ENCODE measurements around the gene XIRP1.

Gene XIRP1

DNA sequence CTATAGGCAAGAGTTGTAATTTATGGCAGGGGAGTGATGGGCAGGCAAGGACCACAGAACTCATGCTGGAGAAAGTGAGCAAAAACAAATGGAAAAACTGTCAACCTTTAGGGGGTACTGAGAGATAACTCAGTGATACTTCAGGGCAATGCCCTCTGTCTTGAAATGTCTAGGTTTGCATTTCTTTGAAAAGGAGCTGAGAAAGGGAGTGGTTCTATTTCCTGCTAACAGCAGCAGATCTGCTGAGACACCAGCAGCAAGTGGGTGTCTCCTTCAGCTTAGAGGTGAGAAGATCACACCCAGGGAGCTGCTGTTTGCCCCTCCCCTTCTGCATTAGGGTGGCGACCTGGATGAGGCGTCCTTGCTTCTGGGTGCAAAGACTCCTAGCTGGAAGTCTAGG lies 42.3 kb upstream of the XIRP1 start:
- DNase-seq, result peak; percentile 90
- Histone ChIP-seq H3K27me3 (replicated peaks; ENCODE audit: insufficient read depth, low read length) (no peaks in the 10 kb centered on the region), H3K4me1 (ENCODE audit: low read length) (peaks cover 30% of the 10 kb centered on the region), H3K79me2 (ENCODE audit: low read length) (no peaks in the 10 kb centered on the region), H2AFZ (ENCODE audit: low read length) (no peak overlapping the region; the same call in 1 of the 2 replicates), H3K9me3 (replicated peaks; ENCODE audit: insufficient read depth, low read length) (no peaks in the 10 kb centered on the region), H3K4me3 (ENCODE audit: low read length) (0 out of 2 replicates have a peak overlapping the region, but pooled peaks have one; percentile 1), H3K9me2 (replicated peaks; ENCODE audit: insufficient read depth, low read length) (no peaks in the 10 kb centered on the region), H3F3A (ENCODE audit: insufficient read depth, low read length) (peaks cover 5% of the 10 kb centered on the region), H3K4me2 (ENCODE audit: low read depth, low read length) (peak overlapping the region; percentile 69), H3K36me3 (replicated peaks; ENCODE audit: insufficient read depth, low read length) (no peaks in the 10 kb centered on the region), H3K9ac (ENCODE audit: low read length) (no peak overlapping the region), H3K27ac (ENCODE audit: low read length) (peak overlapping the region; percentile 50; the same call in 1 of the 2 replicates), H4K20me1 (ENCODE audit: insufficient read depth, low read length) (no peaks in the 10 kb centered on the region)
- no peak for TF ChIP-seq EZH2phosphoT487 (IDR thresholded peaks at IDR 0.05; ENCODE audit: low read length)
- TF ChIP-seq, protein P1, sequence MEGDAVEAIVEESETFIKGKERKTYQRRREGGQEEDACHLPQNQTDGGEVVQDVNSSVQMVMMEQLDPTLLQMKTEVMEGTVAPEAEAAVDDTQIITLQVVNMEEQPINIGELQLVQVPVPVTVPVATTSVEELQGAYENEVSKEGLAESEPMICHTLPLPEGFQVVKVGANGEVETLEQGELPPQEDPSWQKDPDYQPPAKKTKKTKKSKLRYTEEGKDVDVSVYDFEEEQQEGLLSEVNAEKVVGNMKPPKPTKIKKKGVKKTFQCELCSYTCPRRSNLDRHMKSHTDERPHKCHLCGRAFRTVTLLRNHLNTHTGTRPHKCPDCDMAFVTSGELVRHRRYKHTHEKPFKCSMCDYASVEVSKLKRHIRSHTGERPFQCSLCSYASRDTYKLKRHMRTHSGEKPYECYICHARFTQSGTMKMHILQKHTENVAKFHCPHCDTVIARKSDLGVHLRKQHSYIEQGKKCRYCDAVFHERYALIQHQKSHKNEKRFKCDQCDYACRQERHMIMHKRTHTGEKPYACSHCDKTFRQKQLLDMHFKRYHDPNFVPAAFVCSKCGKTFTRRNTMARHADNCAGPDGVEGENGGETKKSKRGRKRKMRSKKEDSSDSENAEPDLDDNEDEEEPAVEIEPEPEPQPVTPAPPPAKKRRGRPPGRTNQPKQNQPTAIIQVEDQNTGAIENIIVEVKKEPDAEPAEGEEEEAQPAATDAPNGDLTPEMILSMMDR (IDR thresholded peaks at IDR 0.05; ENCODE audit: low read length), result no peak
- TF ChIP-seq EZH2 (optimal IDR thresholded peaks at IDR 0.05; ENCODE audit: low read depth, low read length), result no peak

DNA sequence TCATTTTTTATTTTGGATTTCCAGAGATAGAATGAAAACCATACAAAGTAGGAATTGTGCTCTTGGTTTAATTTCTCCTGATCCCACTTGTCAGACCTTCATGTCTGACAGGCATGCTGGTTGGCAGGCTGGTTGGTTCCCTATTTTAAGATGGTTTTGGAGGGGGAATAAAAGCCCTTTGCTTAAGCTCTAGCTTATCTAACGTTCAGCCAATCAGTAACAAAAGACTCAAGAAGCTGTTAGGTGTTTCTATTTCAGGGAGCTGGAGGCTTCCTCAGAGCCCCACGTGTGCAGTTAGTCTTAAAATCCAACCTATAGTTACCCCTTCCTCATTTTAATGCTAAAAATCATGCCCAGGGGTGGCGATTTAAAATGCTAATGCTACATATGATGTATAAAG lies 40.5 kb upstream of the XIRP1 start:
- TF ChIP-seq EZH2 (optimal IDR thresholded peaks at IDR 0.05; ENCODE audit: low read depth, low read length) (no peak), EZH2phosphoT487 (IDR thresholded peaks at IDR 0.05; ENCODE audit: low read length) (no peak)
- TF ChIP-seq, protein P1 (IDR thresholded peaks at IDR 0.05; ENCODE audit: low read length), result no peak
- Histone ChIP-seq H3K9me3 (replicated peaks; ENCODE audit: insufficient read depth, low read length) (no peaks in the 10 kb centered on the region), H3K4me2 (ENCODE audit: low read depth, low read length) (no peak overlapping the region), H3K9ac (ENCODE audit: low read length) (no peak overlapping the region), H3K79me2 (ENCODE audit: low read length) (no peaks in the 10 kb centered on the region), H3F3A (ENCODE audit: insufficient read depth, low read length) (peaks cover 5% of the 10 kb centered on the region), H3K36me3 (replicated peaks; ENCODE audit: insufficient read depth, low read length) (no peaks in the 10 kb centered on the region), H3K27me3 (replicated peaks; ENCODE audit: insufficient read depth, low read length) (no peaks in the 10 kb centered on the region), H3K9me2 (replicated peaks; ENCODE audit: insufficient read depth, low read length) (no peaks in the 10 kb centered on the region), H2AFZ (ENCODE audit: low read length) (no peak overlapping the region), H3K4me3 (ENCODE audit: low read length) (no peak overlapping the region), H3K4me1 (ENCODE audit: low read length) (peaks cover 30% of the 10 kb centered on the region), H3K27ac (ENCODE audit: low read length) (no peak overlapping the region), H4K20me1 (ENCODE audit: insufficient read depth, low read length) (no peaks in the 10 kb centered on the region)
- DNase-seq, result no peak

DNA sequence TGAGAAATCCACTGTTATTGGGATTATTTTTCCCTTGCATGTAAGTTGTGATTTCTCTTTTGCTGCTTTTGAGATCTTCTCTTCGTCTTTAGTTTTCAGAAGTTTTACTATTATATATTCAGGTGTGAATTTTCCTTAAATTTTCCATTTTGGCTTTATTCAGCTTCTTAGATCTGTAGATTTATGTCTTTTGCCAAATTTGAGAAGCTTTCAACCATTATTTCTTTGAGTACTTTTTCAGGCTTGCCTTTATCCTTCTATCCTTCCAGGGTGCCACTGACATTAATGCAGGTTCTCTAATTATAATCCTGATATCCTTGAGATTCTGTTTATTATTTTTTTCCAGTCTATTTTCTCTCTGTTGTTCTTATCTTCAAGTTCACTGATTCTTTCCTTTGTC lies 38.1 kb upstream of the XIRP1 start:
- no peak overlapping the region for H3K4me3 ChIP-seq (ENCODE audit: low read length)
- TF ChIP-seq, protein P1 (IDR thresholded peaks at IDR 0.05; ENCODE audit: low read length), result no peak
- TF ChIP-seq EZH2phosphoT487 (IDR thresholded peaks at IDR 0.05; ENCODE audit: low read length), result no peak
- TF ChIP-seq EZH2 (optimal IDR thresholded peaks at IDR 0.05; ENCODE audit: low read depth, low read length), result no peak
- H3K79me2 ChIP-seq (ENCODE audit: low read length), result no peaks in the 10 kb centered on the region
- H3F3A ChIP-seq (ENCODE audit: insufficient read depth, low read length), result peaks cover 5% of the 10 kb centered on the region
- no peak for DNase-seq
- H4K20me1 ChIP-seq (ENCODE audit: insufficient read depth, low read length), result no peaks in the 10 kb centered on the region
- no peak overlapping the region for H3K27ac ChIP-seq (ENCODE audit: low read length)
- H3K9me2 ChIP-seq (replicated peaks; ENCODE audit: insufficient read depth, low read length), result no peaks in the 10 kb centered on the region
- peaks cover 30% of the 10 kb centered on the region for H3K4me1 ChIP-seq (ENCODE audit: low read length)
- H3K36me3 ChIP-seq (replicated peaks; ENCODE audit: insufficient read depth, low read length), result no peaks in the 10 kb centered on the region
- H3K9me3 ChIP-seq (replicated peaks; ENCODE audit: insufficient read depth, low read length), result no peaks in the 10 kb centered on the region
- H3K4me2 ChIP-seq (ENCODE audit: low read depth, low read length), result no peak overlapping the region
- no peak overlapping the region for H3K9ac ChIP-seq (ENCODE audit: low read length)
- H3K27me3 ChIP-seq (replicated peaks; ENCODE audit: insufficient read depth, low read length), result no peaks in the 10 kb centered on the region
- no peak overlapping the region for H2AFZ ChIP-seq (ENCODE audit: low read length)

All from MM.1S (cell line).